GM18502 (cell line): ENCODE data around the gene ELK1.
"Not testable (repeated sequence)": the region's sequence is repeated elsewhere in the genome, so short reads cannot be mapped to it uniquely, and the experiment has no call there.

ENCODE experiments used
- ATAC-seq: cut with Tn5 transposase; IDR thresholded peaks from one replicate; pipeline ENCODE4 v1.9.1; 2021; ENCODE audit warnings: mild to moderate bottlenecking; ENCODE audit not compliant: unreplicated experiment, poor library complexity

ELK1 gene

GRCh38 chrX:47650164-47651042 lies at the start of gene ELK1:
Gene ELK1 (minus strand): TSS chrX:47650563. CDS start chrX:47641441, 9,122 bp downstream.
- ATAC-seq = peak; percentile 92

DNA sequence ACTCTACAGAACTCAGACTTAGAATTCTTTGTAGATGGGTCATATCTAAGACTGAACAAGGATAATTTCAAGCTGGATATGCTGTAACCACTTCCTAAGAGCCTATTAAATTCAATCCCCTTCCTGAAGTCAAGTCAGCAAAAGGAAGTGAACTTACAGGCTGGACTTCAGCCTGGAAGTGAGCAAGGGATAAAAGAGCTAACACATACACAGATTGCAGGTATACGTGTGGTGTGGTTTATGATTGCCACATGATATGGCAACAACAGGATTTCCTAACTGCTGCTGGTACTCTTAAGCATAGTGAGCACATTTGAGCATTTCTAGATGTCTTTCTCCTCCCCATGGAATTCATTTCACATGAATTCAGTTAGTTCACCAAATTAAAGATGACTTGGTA lies 46.8 kb upstream of the ELK1 start:
- ATAC-seq = no peak

DNA sequence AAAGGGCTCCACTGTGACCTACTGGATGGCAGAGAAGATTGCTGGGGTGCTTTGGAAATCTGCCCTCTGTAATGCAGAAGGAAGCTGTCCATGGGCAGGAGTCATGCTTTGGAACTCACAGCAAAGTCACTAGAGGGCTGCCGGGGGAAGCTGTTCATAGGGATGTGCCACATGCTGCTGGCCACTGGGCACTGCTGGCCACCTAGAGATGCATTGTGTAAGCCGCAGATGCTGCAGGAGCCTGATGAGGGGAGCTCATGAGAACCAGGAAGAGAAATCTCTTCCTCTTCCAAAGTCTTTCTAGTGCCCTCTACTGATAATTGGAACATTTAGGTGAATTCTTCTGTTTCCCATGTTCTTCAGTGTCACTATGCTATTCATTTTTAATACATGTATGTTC lies 39.8 kb upstream of the ELK1 start:
- no peak for ATAC-seq

- ATAC-seq = no peak
Observed at GRCh38 chrX:47687263-47687662, 36.9 kb upstream of the ELK1 start.

GRCh38 chrX:47683829-47684205 lies 33.5 kb upstream of the ELK1 start:
- ATAC-seq = no peak

DNA sequence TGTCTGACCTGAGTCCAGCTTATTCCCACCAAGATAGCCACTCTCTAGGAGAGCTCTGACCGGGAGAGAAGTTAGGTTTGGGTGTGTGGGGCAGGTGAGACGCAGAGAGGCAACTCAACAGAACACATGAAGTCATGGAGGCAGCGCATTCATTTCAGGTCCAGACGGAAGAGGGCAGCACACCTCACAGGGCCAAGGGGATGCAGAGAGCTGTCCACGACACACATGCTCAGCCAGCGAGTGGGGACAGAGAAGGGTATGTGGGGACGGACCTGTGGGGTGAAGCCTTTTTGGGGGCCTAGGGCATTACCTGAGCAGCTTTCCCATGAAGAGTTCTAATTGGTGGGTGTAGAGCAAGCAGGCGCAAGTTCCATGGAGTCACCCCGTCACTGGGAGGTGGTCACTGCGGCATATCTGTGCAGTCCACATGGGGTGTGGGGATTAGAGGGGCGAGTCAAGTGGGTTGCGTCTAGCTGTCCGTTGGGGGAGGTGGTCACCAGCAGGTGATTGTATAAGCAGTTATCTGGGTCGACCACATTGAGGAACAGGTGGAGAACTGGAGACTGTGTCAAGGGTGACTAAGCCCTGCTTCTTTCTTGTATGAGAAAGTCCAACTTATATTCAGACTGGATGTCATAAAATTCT lies 32.9 kb upstream of the ELK1 start:
- no peak for ATAC-seq

DNA sequence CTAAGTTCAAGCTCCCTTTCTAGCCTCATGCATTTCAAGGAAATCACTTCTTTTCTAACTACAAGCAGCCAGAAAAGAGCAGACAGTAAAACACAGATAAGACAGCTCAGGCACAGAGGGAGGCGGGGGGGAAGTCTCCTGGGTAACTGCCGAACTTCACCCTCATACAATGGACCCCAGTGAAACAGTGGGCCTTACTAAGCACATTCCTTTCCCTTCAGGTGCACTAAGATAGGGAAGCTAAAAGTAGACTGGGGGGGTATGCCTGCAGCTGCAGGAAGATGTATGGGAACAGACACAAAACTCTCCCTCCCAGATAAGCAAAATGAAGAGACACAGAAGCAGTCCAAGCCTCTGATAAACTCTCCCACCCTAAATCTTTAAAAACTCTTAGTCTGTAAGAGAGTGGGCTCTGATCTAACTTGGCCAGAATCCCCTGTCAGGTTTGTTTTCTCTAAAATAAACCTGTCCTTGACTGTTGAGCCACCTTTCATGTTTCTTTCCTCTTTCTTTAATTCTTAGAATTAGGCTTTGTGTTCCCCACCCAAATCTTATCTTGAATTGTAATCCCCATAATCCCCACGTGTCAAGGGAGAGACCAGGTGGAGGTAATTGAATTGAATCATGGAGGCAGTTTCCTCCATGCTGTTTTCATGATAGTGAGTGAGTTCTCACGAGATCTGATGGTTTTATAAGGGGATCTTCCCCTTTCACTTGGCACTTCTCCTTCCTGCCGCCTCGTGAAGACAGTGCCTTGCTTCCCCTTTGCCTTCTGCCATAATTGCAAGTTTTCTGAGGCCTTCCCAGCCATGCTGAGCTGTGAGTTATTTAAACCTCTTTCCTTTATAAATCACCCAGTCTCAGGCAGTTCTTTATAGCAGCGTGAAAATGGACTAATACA lies 25.8 kb upstream of the ELK1 start:
- ATAC-seq = not testable (repeated sequence)

DNA sequence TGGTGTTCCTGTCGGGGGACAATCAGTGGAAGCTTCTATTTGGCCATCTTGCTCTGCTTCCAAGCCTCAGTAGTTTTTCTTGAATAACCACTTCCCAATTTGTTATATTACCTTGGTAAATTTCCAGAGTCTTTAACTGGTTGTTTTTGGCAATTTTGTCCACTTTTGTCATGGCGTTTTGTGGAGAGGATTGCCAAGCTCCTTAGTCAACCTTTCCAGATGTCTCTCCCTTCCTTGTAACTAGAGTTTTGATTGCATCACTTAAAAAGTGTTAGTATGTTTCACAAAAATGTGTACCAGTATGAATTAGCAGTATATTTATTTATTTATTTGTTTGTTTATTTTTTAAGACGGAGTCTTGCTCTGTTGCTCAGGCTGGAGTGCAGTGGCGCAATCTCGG lies 24.4 kb upstream of the ELK1 start:
- ATAC-seq = no peak

DNA sequence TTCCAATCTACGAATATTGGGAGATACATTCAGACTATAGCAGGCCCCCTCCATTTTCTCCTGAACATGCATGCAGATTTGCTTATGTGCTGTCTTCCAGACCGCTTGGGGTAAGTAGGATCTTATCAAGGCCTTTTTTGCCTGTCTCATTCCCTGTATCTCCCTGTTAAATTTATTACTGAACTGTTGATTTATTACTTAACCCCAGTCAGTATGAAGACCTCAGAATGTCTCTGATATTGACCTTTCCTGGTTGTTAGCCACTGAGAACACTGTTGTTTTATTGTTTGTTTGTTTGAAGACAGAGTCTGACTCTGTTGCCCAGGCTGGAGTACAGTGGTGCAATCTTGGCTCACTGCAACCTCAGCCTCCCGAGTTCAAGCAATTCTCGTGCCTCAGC lies 15.4 kb upstream of the ELK1 start:
- not testable (repeated sequence) for ATAC-seq

DNA sequence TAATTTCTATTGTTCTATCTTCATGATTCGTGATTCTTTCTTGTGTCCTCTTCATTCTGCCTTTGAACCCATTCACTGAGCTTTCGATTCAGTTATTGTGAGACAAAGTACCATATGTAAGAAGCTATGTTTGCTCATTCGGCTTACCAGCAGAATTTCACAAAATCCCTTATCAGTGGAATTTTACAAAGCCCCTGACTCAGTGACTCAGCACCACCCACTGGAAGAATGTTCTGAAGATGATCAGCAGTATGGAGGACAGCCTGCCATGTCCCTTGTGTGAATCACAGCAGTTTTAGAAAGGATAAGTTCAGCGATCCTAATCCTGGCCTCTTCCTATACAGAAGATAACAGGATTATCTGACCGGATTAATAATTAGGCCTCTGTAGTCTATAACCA lies 14.4 kb upstream of the ELK1 start:
- ATAC-seq = no peak

DNA sequence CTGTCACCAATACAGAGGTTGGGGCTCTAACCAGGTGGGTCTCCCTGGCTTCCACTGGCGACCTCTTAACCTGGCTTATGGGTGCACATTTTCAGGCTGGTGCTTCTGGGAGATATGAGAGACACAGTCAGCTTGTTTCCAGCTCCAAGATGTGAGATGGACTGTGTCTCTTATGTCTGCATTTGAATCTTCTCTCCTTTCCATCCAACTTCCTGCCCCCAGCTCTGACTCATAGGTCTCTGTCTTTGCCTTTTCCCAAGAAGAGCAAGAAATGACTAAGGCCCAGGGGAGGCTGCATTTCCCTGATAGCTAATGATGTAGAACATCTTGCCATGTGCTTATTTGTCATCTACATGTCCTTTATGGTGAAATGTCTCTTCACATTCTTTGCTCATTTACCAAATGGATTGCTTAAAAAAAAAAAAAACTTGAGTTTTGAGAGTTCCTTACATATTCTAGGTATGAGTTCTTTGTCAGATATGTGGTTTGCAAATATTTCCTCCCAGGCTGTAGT lies 11.8 kb upstream of the ELK1 start:
- ATAC-seq = no peak

DNA sequence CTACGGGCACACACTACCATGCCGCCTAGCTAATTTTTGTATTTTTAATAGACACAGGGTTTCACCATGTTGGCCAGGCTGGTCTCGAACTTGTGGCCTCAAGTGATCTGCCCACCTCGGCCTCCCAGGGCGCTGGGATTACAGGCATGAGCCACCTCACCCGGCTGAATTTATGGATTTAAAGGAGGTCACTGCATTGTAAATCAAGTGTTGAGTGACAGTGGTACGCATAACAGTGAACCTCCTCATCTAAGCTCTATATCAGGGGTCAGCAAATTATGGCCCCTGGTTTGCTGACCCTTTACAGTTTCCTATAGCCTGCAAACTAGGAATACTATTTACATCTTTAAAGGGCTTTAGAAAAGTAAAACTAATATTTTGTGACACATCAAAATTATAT lies 11.2 kb upstream of the ELK1 start:
- ATAC-seq = no peak

- ATAC-seq = no peak
Observed at GRCh38 chrX:47659421-47659726, 9.0 kb upstream of the ELK1 start.

DNA sequence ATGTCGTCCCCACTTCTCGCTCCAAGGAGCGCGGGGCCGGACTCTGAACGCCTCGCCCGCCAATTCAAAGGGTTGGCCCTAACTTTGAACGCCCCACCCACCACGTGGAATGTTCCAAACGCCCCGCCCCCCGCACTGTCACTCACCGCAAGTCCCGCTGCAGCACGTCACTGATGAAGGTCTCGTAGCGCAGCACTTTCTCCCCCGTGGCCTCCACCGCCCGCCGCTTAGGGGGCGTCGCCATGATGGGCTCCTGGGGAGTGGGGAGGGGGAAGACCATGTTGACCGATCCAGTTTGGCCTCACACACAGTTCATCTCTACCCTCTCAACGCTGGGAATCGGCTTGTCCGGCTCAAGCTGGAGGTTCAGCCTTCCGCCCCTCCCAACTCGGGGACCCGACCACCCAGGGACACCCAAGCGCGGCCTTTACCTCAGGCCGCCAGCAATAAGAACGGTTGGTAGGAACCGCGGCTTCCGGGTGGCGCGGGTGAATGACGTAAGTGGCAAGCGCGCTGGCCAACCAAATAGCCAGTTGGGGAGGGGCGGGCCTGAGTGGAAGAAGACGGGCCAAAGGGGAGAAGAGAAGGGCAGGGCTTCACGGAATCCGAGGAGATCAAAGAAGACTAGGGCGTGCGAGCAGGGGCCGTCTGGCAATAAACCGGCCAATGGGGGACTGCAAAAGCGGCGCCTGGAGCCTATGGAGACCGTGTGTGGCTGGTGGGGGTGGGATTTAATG lies 8.5 kb upstream of the ELK1 start, which contains the start of gene UXT:
Gene UXT (minus strand): TSS at position 497 of the 737 bp plus-strand sequence. CDS start 253 bp downstream, at position 244.
- peak; percentile 86 for ATAC-seq

- ATAC-seq = no peak
Observed at GRCh38 chrX:47658301-47658683, 7.9 kb upstream of the ELK1 start.

- ATAC-seq = no peak
Observed at GRCh38 chrX:47651043-47651905, 911 bp upstream of the ELK1 start.

GRCh38 chrX:47649781-47650163 lies 591 bp downstream of the ELK1 start:
- ATAC-seq = no peak

DNA sequence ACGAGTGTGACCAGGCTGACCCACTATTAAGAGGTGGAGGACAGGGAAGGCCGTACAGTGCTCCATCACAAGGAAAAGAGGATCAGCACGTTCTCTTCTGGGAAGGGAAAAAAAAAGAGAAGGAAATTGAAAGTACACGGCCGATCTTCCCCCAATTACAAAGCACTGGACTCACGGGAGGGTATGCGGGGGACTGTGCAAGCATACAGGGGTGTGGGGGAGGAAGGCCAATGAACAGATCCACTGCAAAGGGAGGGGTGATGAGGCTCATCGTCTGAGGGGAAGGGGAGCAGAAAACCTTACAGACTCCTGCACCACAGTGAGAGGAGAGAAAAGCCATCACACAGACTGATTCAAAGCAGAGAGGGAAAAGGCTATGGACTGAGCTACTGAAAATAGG lies 1.1 kb downstream of the ELK1 start:
- ATAC-seq = no peak

GRCh38 chrX:47648376-47648775 lies 2.0 kb downstream of the ELK1 start:
- no peak for ATAC-seq
